HepG2 (cell line): Measurements from ENCODE around the gene TEX19.

ENCODE experiments used
- KDM3A ChIP-seq: IDR thresholded peaks from 2 replicates; pipeline ENCODE4 v1.6.1; 2018; ENCODE audit warnings: low read depth, missing compliant biosample characterization
- MED1 ChIP-seq: sonication (generic); formaldehyde crosslinking; IDR thresholded peaks from 2 replicates; pipeline ENCODE4 v1.4.0; 2020; ENCODE audit warnings: missing genetic modification reagents
- MIXL1 ChIP-seq: IDR thresholded peaks from 2 replicates; pipeline ENCODE4 v1.6.1; 2016
- NCOA1 ChIP-seq: sonication (generic); formaldehyde crosslinking; IDR thresholded peaks from 2 replicates; pipeline ENCODE4 v1.9.0; 2021; ENCODE audit warnings: missing genetic modification reagents
- NCOA2 ChIP-seq: sonication (generic); formaldehyde crosslinking; IDR thresholded peaks from 2 replicates; pipeline ENCODE4 v1.8.0; 2022; ENCODE audit warnings: inconsistent platforms
- NR2C2 ChIP-seq: sonication (generic); formaldehyde crosslinking; IDR thresholded peaks from 2 replicates; pipeline ENCODE4 v1.4.0; 2020; ENCODE audit warnings: missing genetic modification reagents, mild to moderate bottlenecking, moderate library complexity, borderline replicate concordance
- POGZ ChIP-seq: sonication (generic); formaldehyde crosslinking; IDR thresholded peaks from 2 replicates; pipeline ENCODE4 v1.4.0; 2020; ENCODE audit warnings: mild to moderate bottlenecking, missing genetic modification reagents
- RNF2 ChIP-seq: fragments of 450-650 bp; conservative IDR thresholded peaks from 2 replicates; pipeline ENCODE4 v1.6.1; 2016; ENCODE audit warnings: low read depth
- ZNF746 ChIP-seq: sonication (generic); formaldehyde crosslinking; IDR thresholded peaks from 2 replicates; pipeline ENCODE4 v1.8.0; 2022; ENCODE audit warnings: mild to moderate bottlenecking, missing genetic modification reagents
- TF ChIP-seq, protein P1 (sequence below): sonication (generic); formaldehyde crosslinking; IDR thresholded peaks from 2 replicates; pipeline ENCODE4 v1.4.0; 2020; ENCODE audit warnings: missing genetic modification reagents
- TF ChIP-seq, protein P2 (sequence below): sonication (generic); formaldehyde crosslinking; IDR thresholded peaks from 2 replicates; pipeline ENCODE4 v1.5.0; 2020; ENCODE audit warnings: missing genetic modification reagents
- TF ChIP-seq, protein P3 (sequence below): sonication (generic); formaldehyde crosslinking; IDR thresholded peaks from 2 replicates; pipeline ENCODE4 v1.5.0; 2020; ENCODE audit warnings: mild to moderate bottlenecking, missing genetic modification reagents, moderate library complexity

DNA sequence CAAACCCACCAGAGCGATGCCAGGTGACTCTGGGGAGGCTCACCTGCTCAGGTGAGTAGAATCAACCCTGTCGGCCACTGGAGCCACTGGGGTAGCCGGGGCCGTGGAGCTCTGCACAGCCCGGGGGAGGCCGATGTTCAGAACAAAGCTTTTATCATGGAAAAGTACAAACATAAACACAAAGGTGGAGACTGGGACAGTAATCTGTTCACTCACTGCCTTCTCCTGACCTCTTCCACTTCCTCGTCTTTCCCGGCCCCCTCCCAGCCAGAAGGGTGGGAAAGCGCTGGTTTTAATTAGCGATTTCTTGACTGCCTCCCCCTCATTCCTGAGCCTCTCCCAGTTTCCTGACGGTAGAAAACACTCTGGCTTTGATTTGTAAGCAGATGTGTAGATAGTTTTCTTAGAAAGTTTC lies 9.8 kb upstream of the TEX19 start:
- TF ChIP-seq NR2C2 (CRISPR knock-in tag) (no peak), ZNF746 (no peak), MED1 (CRISPR knock-in tag) (peak; percentile 49; the same call in 1 of the 2 replicates), RNF2 (no peak), KDM3A (no peak), POGZ (CRISPR knock-in tag) (no peak), NCOA2 (CRISPR knock-in tag) (no peak), NCOA1 (CRISPR knock-in tag) (no peak), MIXL1 (CRISPR knock-in tag) (0 out of 2 replicates have a peak, but pooled peaks have one; percentile 20)
- TF ChIP-seq, protein P1, sequence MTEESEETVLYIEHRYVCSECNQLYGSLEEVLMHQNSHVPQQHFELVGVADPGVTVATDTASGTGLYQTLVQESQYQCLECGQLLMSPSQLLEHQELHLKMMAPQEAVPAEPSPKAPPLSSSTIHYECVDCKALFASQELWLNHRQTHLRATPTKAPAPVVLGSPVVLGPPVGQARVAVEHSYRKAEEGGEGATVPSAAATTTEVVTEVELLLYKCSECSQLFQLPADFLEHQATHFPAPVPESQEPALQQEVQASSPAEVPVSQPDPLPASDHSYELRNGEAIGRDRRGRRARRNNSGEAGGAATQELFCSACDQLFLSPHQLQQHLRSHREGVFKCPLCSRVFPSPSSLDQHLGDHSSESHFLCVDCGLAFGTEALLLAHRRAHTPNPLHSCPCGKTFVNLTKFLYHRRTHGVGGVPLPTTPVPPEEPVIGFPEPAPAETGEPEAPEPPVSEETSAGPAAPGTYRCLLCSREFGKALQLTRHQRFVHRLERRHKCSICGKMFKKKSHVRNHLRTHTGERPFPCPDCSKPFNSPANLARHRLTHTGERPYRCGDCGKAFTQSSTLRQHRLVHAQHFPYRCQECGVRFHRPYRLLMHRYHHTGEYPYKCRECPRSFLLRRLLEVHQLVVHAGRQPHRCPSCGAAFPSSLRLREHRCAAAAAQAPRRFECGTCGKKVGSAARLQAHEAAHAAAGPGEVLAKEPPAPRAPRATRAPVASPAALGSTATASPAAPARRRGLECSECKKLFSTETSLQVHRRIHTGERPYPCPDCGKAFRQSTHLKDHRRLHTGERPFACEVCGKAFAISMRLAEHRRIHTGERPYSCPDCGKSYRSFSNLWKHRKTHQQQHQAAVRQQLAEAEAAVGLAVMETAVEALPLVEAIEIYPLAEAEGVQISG (CRISPR knock-in tag), result 0 out of 2 replicates have a peak, but pooled peaks have one; percentile 10
- TF ChIP-seq, protein P2, sequence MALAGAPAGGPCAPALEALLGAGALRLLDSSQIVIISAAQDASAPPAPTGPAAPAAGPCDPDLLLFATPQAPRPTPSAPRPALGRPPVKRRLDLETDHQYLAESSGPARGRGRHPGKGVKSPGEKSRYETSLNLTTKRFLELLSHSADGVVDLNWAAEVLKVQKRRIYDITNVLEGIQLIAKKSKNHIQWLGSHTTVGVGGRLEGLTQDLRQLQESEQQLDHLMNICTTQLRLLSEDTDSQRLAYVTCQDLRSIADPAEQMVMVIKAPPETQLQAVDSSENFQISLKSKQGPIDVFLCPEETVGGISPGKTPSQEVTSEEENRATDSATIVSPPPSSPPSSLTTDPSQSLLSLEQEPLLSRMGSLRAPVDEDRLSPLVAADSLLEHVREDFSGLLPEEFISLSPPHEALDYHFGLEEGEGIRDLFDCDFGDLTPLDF, result no peak
- TF ChIP-seq, protein P3, sequence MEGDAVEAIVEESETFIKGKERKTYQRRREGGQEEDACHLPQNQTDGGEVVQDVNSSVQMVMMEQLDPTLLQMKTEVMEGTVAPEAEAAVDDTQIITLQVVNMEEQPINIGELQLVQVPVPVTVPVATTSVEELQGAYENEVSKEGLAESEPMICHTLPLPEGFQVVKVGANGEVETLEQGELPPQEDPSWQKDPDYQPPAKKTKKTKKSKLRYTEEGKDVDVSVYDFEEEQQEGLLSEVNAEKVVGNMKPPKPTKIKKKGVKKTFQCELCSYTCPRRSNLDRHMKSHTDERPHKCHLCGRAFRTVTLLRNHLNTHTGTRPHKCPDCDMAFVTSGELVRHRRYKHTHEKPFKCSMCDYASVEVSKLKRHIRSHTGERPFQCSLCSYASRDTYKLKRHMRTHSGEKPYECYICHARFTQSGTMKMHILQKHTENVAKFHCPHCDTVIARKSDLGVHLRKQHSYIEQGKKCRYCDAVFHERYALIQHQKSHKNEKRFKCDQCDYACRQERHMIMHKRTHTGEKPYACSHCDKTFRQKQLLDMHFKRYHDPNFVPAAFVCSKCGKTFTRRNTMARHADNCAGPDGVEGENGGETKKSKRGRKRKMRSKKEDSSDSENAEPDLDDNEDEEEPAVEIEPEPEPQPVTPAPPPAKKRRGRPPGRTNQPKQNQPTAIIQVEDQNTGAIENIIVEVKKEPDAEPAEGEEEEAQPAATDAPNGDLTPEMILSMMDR (CRISPR knock-in tag), result no peak
